Caco-2 (cell line): ENCODE results near the gene FEZF1. TPM values are rescaled to one million over a fixed set of nuclear protein-coding genes. Genes with fewer than 3 reads are reported as not detected.

Experiments
- BruUV-seq: library from RNA; stranded (reverse); fragments of 400-500 nt; replicated peaks from 2 replicates; lab custom pipeline; 2021; lab: Mats Ljungman, UMichigan
- CTCF ChIA-PET: fragments of 300-600 bp; sonication (Branson Sonifier 250); formaldehyde crosslinking; loops from one replicate; lab custom pipeline; 2022; ENCODE audit warnings: antibody characterized with exemption; lab: Charles Lee
- POLR2A ChIA-PET: fragments of 300-600 bp; sonication (Branson Sonifier 250); formaldehyde crosslinking; loops from one replicate; lab custom pipeline; 2022; ENCODE audit warnings: antibody characterized with exemption; lab: Charles Lee
- DNase-seq, 2 experiments: peaks; one replicate each; pipeline versions ENCODE4 v3.0.0 to v3.0.0-alpha.2; 2020 to 2022
- H3K27me3 ChIP-seq: replicated peaks from 2 replicates; pipeline ENCODE4 v1.6.0; 2011; ENCODE audit warnings: low read length; ENCODE audit not compliant: control insufficient read depth, insufficient read depth
- H3K36me3 ChIP-seq: 2 replicates; pipeline ENCODE4 v1.5.1; 2011; ENCODE audit warnings: low read length; ENCODE audit not compliant: control insufficient read depth, insufficient read depth
- H3K4me1 ChIP-seq: fragments of 250-450 bp; sonication (Bioruptor Pico); 2 replicates; pipeline ENCODE4 v1.5.1; 2020; ENCODE audit warnings: mild to moderate bottlenecking
- H3K4me3 ChIP-seq: 2 replicates; pipeline ENCODE4 v1.5.1; 2011; ENCODE audit warnings: low read depth, mild to moderate bottlenecking, control low read depth, low read length
- H3K9me3 ChIP-seq: fragments of 250-450 bp; sonication (Bioruptor Pico); 2 replicates; pipeline ENCODE4 v1.5.1; 2020; ENCODE audit warnings: mild to moderate bottlenecking, moderate library complexity
- H3K27ac Mint-ChIP-seq: one replicate; pipeline ENCODE4 v1.8.0; 2022; ENCODE audit warnings: mixed read lengths; ENCODE audit not compliant: unreplicated experiment
- H3K27me3 Mint-ChIP-seq: one replicate; pipeline ENCODE4 v1.8.0; 2022; ENCODE audit warnings: mixed read lengths; ENCODE audit not compliant: insufficient read depth, unreplicated experiment
- H3K36me3 Mint-ChIP-seq: one replicate; pipeline ENCODE4 v1.8.0; 2022; ENCODE audit warnings: mild to moderate bottlenecking, mixed read lengths; ENCODE audit not compliant: insufficient read depth, unreplicated experiment
- H3K4me1 Mint-ChIP-seq: one replicate; pipeline ENCODE4 v1.8.0; 2022; ENCODE audit warnings: low read depth, mixed read lengths; ENCODE audit not compliant: unreplicated experiment
- H3K4me3 Mint-ChIP-seq: one replicate; pipeline ENCODE4 v1.8.0; 2022; ENCODE audit warnings: mild to moderate bottlenecking, moderate library complexity, mixed read lengths; ENCODE audit not compliant: unreplicated experiment
- H3K9me3 Mint-ChIP-seq: one replicate; pipeline ENCODE4 v1.8.0; 2022; ENCODE audit warnings: mixed read lengths; ENCODE audit not compliant: unreplicated experiment
- intact Hi-C: fragments of 100-400 bp; cut with micrococcal nuclease; formaldehyde crosslinking; loops from one replicate; pipeline ENCODE4 v1.10.0; 2022; ENCODE audit not compliant: unreplicated experiment
- total RNA-seq: library from RNA; stranded (reverse); gene quantifications from 2 replicates; pipeline ENCODE4 v1.2.3, GENCODE V29; 2022
- TF ChIP-seq, protein P1 (sequence below), 2 experiments: fragments of 200-600 bp in 1 of 2; IDR thresholded peaks; 1 replicate in 1 of 2; 2 replicates in 1 of 2; pipeline versions ENCODE4 v1.5.1 to v1.8.0; 2011 to 2022; ENCODE audit warnings: antibody characterized with exemption in 1 of 2, control low read depth in 1 of 2, inconsistent platforms in 1 of 2, low read depth in 1 of 2, low read length in 1 of 2, mild to moderate bottlenecking in 1 of 2, moderate library complexity in 1 of 2; ENCODE audit not compliant: insufficient read depth in 1 of 2, severe bottlenecking in 1 of 2, unreplicated experiment in 1 of 2

Gene FEZF1
- total RNA-seq, 1 experiment from 2014 or later = not detected

- Histone ChIP-seq H3K4me3 (no peak overlapping the region), H3K27me3 (0 out of 2 replicates have a peak, but pooled peaks cover 1% of the 10 kb centered on the region), H3K36me3 (no peaks in the 10 kb centered on the region), H3K4me1 (no peaks in the 10 kb centered on the region), H3K9me3 (no peaks in the 10 kb centered on the region)
- no TSS peak for BruUV-seq
- intact Hi-C loops = no loop called here
- no peak for DNase-seq
- Mint-ChIP-seq H3K4me3 (no peak overlapping the region), H3K27ac (no peak overlapping the region), H3K9me3 (no peaks in the 10 kb centered on the region), H3K36me3 (no peaks in the 10 kb centered on the region), H3K27me3 (peaks cover 27% of the 10 kb centered on the region), H3K4me1 (no peaks in the 10 kb centered on the region)
- TF ChIP-seq, protein P1, sequence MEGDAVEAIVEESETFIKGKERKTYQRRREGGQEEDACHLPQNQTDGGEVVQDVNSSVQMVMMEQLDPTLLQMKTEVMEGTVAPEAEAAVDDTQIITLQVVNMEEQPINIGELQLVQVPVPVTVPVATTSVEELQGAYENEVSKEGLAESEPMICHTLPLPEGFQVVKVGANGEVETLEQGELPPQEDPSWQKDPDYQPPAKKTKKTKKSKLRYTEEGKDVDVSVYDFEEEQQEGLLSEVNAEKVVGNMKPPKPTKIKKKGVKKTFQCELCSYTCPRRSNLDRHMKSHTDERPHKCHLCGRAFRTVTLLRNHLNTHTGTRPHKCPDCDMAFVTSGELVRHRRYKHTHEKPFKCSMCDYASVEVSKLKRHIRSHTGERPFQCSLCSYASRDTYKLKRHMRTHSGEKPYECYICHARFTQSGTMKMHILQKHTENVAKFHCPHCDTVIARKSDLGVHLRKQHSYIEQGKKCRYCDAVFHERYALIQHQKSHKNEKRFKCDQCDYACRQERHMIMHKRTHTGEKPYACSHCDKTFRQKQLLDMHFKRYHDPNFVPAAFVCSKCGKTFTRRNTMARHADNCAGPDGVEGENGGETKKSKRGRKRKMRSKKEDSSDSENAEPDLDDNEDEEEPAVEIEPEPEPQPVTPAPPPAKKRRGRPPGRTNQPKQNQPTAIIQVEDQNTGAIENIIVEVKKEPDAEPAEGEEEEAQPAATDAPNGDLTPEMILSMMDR (IDR thresholded peaks at IDR 0.05; ENCODE audit: insufficient read depth in 1 of 2, low read depth in 1 of 2, low read length in 1 of 2, severe bottlenecking in 1 of 2, unreplicated experiment in 1 of 2) = no peak
- ChIA-PET POLR2A (no interaction called here), CTCF (no interaction called here)
Measured at GRCh38 chr7:122311050-122311700, 6.6 kb upstream of the FEZF1 start.

DNA sequence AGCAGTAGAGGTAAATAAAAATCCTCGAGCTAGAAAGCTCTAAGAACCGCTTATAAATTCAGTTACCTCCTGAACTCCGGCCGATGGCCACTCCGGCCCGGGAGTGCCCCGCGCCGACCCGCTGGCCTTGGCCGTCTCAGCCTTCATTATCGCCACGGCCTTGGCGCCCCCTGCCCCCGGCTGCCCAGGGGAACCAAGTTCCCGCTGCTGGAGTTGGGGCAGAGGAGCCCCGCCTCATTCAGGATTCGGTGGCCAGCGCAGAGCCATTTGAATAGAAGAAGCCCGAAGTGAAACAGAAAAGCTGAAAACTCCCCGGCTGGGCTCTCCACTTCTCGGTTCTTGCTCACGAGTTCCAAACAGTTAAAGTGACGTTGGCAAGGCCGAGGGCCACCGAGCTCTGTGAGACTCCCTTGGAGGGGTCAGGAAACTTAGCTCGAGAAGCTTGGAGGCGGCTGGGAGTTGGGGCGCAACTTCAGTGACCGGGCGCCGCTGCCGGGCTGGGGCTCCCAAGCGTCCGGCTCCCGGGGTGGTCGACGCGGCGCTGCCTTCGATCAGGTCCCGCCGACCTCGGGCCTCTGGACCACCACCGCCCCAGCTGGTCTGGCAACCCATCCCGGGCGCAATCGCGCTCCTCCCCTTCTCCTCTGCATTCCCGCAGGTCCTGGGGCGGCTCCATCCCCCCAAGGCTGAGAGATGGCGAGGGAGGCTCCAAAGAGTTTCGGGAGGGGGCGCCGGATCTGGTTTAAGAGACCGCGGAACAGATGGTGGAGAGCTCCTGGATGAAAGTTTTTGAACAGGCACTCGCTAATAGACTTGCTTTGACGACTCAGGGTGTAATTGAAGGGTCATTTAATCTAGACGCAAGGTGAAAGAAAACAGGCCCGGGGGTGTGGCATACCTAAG, 5.8 kb upstream of the FEZF1 start:
- Mint-ChIP-seq H3K27ac (no peak overlapping the region), H3K4me3 (no peak overlapping the region), H3K27me3 (peaks cover 28% of the 10 kb centered on the region), H3K9me3 (no peaks in the 10 kb centered on the region), H3K36me3 (no peaks in the 10 kb centered on the region), H3K4me1 (no peaks in the 10 kb centered on the region)
- CTCF ChIA-PET = no interaction called here
- no TSS peak for BruUV-seq
- Histone ChIP-seq H3K36me3 (no peaks in the 10 kb centered on the region), H3K27me3 (0 out of 2 replicates have a peak, but pooled peaks cover 1% of the 10 kb centered on the region), H3K4me3 (no peak overlapping the region), H3K9me3 (no peaks in the 10 kb centered on the region), H3K4me1 (no peaks in the 10 kb centered on the region)
- intact Hi-C loops = no loop called here
- no peak for DNase-seq
- POLR2A ChIA-PET = no interaction called here
- TF ChIP-seq, protein P1 (IDR thresholded peaks at IDR 0.05; ENCODE audit: insufficient read depth in 1 of 2, low read depth in 1 of 2, low read length in 1 of 2, severe bottlenecking in 1 of 2, unreplicated experiment in 1 of 2) = no peak

- Mint-ChIP-seq H3K4me3 (no peak overlapping the region), H3K9me3 (no peaks in the 10 kb centered on the region), H3K4me1 (no peaks in the 10 kb centered on the region), H3K27me3 (peaks cover 29% of the 10 kb centered on the region), H3K36me3 (no peaks in the 10 kb centered on the region), H3K27ac (no peak overlapping the region)
- H3K4me3 ChIP-seq = no peak overlapping the region
- intact Hi-C loops = no loop called here
- BruUV-seq = no TSS peak
- no peaks in the 10 kb centered on the region for H3K9me3 ChIP-seq
- ChIA-PET POLR2A (no interaction called here), CTCF (no interaction called here)
- 0 out of 2 replicates have a peak, but pooled peaks cover 3% of the 10 kb centered on the region for H3K4me1 ChIP-seq
- TF ChIP-seq, protein P1 (IDR thresholded peaks at IDR 0.05; ENCODE audit: insufficient read depth in 1 of 2, low read depth in 1 of 2, low read length in 1 of 2, severe bottlenecking in 1 of 2, unreplicated experiment in 1 of 2) = no peak
- no peak for DNase-seq
- 0 out of 2 replicates have a peak, but pooled peaks cover 1% of the 10 kb centered on the region for H3K27me3 ChIP-seq
- H3K36me3 ChIP-seq = no peaks in the 10 kb centered on the region
Measured at GRCh38 chr7:122309421-122309820, 4.9 kb upstream of the FEZF1 start.
